ENCODE results near the gene PRRC2B.
"Not testable (repeated sequence)": the region's sequence is repeated elsewhere in the genome, so short reads cannot be mapped to it uniquely, and the experiment has no call there.

PRRC2B gene

GRCh38 chr9:131539223-131539923 lies 145.5 kb downstream of the PRRC2B start:
- DNase-seq (ENCODE audit: low spot score): no peak

DNA sequence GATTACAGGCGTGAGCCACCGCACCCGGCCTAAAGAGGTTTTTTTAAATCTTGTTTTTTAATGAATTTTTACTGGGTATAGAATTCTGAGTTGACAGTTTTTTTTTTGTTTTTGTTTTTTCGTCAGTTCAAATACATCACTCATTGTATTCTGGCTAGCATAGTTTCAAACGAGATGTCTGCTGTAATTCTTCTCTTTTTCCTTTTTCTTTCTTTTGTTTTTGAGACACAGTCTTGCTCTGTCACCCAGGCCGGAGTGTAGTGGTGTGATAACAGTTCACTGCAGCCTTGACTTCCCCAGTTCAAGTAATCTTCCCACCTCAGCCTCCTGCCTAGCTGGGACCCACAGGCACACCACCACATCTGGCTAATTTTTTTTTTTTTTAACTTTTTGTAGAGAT lies 149.3 kb downstream of the PRRC2B start:
- no peak for DNase-seq (ENCODE audit: low spot score)

DNA sequence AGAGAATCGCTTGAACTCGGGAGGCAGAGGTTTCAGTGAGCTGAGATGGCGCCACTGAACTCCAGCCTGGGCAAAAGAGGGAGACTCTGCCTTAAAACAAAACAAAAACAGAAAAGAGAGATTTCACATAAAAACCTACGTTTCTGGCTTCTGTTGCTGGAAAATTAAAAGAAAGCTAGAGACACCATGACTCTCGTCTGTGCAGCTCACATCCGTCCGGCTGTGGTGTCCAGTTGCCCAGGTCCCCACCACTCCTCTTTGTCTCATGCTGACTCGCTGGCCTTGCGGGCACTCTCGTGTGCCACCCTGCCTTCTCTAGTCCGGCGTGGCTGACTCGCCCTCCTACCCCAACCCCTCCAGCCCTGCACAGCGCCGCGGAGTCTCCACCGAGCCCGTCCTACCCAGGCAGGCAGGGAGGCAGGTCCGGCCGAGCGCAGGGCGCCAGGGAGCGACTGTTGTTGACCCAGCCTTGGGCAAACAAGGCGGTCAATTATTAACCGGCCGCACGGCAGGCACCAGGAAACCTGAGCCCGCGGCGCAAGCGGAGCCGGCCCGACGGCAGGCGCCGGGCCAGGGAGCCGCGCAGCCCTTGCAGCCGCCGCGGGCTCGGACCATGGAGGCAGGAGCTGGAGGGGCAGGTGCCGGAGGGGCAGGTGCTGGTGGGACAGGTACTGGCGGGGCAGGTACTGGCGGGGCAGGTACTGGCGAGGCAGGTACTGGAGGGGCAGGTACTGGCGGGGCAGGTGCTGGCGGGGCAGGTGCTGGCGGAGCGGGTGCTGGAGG lies 151.3 kb downstream of the PRRC2B start, which contains the start of gene PRRT1B:
Gene PRRT1B, plus strand, starts transcription at position 521 of the 783 bp plus-strand sequence. Its CDS starts 93 bp downstream, at position 614.
- peak; percentile 85 for DNase-seq (ENCODE audit: low spot score)

GRCh38 chr9:131545786-131546335 lies 152.0 kb downstream of the PRRC2B start:
- no peak for DNase-seq (ENCODE audit: low spot score)

DNA sequence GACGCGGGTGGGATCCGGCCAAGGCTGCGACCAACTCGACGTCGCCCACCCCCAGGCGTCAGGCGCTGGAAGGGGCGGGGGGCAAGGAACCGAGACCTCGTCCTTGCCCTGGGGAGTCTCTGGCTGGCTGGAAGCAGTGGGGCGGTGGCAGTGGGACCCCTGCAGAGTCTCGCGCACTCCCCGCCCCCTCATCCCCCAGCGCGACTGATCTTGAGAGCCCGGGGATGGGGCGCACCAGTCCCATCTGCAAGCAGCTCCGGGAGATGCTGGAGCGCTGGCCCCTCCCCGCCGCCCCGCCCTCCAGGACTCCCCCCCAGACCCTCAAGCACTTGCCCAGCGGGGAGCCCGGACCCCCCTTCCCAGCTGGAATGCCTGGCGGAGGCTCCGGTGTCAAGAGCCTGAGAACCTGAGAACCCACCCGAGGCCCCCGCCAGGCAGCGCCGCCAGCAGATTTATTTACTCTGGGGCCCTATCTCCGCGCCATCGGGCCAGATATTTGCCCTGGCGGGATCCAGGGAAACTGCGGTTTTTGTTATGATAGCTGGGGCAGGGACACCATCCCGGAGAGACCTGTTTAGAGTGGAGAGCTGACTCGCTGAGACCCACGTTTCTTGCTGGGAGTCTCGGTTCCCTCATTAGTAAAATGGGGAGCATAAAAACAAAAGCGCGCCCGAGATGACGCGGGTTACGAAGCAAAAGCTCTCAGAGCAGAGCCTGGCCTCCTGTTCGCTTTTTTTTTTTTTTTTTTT lies 152.6 kb downstream of the PRRC2B start:
- no peak for DNase-seq (ENCODE audit: low spot score)

GRCh38 chr9:131549186-131549585 lies 155.3 kb downstream of the PRRC2B start:
- not testable (repeated sequence) for DNase-seq (ENCODE audit: low spot score)
